SJSA1 (cell line): ENCODE measurements around the gene PLD5. TPM values are rescaled to one million over a fixed set of nuclear protein-coding genes. Genes with fewer than 3 reads are reported as not detected.

Experiments used
- DNase-seq, 2 experiments: peaks; one replicate each; pipeline ENCODE4 v3.0.0-alpha.2; 2015 to 2020; ENCODE audit warnings: low spot score in 2 of 2, low read depth in 1 of 2
- H3K27ac ChIP-seq: fragments of 250-450 bp; sonication (Bioruptor Pico); 2 replicates; pipeline ENCODE4 v1.5.1; 2020; ENCODE audit warnings: mild to moderate bottlenecking, moderate library complexity
- H3K27me3 ChIP-seq: fragments of 250-450 bp; sonication (Bioruptor Pico); replicated peaks from 2 replicates; pipeline ENCODE4 v1.5.1; 2020; ENCODE audit warnings: mild to moderate bottlenecking, moderate library complexity
- H3K36me3 ChIP-seq: fragments of 250-450 bp; sonication (Bioruptor Pico); 2 replicates; pipeline ENCODE4 v1.5.1; 2020; ENCODE audit warnings: mild to moderate bottlenecking
- H3K4me1 ChIP-seq: fragments of 250-450 bp; sonication (Bioruptor Pico); replicated peaks from 2 replicates; pipeline ENCODE4 v1.6.1; 2021; ENCODE audit warnings: mild to moderate bottlenecking
- H3K4me3 ChIP-seq: fragments of 250-450 bp; sonication (Bioruptor Pico); 2 replicates; pipeline ENCODE4 v1.5.1; 2020; ENCODE audit warnings: mild to moderate bottlenecking
- H3K9me3 ChIP-seq: fragments of 250-450 bp; sonication (Bioruptor Pico); replicated peaks from 2 replicates; pipeline ENCODE4 v1.5.1; 2020; ENCODE audit warnings: mild to moderate bottlenecking
- total RNA-seq: library from RNA; depleted of rRNA; stranded (reverse); fragments of >200 nt; shearing (Covaris generic); gene quantifications from 2 replicates; pipeline ENCODE4 v1.2.3, GENCODE V29; 2014; rRNA removed

PLD5 gene
- total RNA-seq = not detected in 2 replicates

GRCh38 chr1:242524571-242525359, at the start of gene PLD5:
TSS of gene PLD5 (minus strand) at chr1:242524697.
- no peak within 1 kb of the TSS for H3K4me3 ChIP-seq
- H3K9me3 ChIP-seq = no peaks in the 10 kb centered on the region
- DNase-seq = no peak

GRCh38 chr1:242569867-242570266, 45.4 kb upstream of the PLD5 start:
- Histone ChIP-seq H3K4me1 (peaks cover 9% of the 10 kb centered on the region), H3K4me3 (no peak overlapping the region), H3K36me3 (no peaks in the 10 kb centered on the region), H3K27ac (no peak overlapping the region), H3K27me3 (no peaks in the 10 kb centered on the region), H3K9me3 (no peaks in the 10 kb centered on the region; the same call in 1 of the 2 replicates)
- DNase-seq = no peak

More at GRCh38 chr1:242524571-242525359, at the start of gene PLD5:
- no peak within 1 kb of the TSS for H3K27ac ChIP-seq
- H3K27me3 ChIP-seq = peaks cover 44% of the 10 kb centered on the region
- peaks cover 4% of the 10 kb centered on the region for H3K4me1 ChIP-seq
- H3K36me3 ChIP-seq = no peaks in the 10 kb centered on the region

- no peak for DNase-seq
- Histone ChIP-seq H3K9me3 (no peaks in the 10 kb centered on the region; the same call in 1 of the 2 replicates), H3K4me3 (no peak overlapping the region), H3K27ac (no peak overlapping the region), H3K36me3 (no peaks in the 10 kb centered on the region), H3K4me1 (0 out of 2 replicates have a peak, but pooled peaks cover under 1% of the 10 kb centered on the region), H3K27me3 (no peaks in the 10 kb centered on the region)
These were observed 44.2 kb upstream of the PLD5 start for GRCh38 chr1:242568666-242569065.

- H3K4me1 ChIP-seq = no peaks in the 10 kb centered on the region
- H3K9me3 ChIP-seq = no peaks in the 10 kb centered on the region; the same call in 1 of the 2 replicates
- no peak overlapping the region for H3K27ac ChIP-seq
- H3K4me3 ChIP-seq = no peak overlapping the region
- DNase-seq = no peak
- H3K27me3 ChIP-seq = no peaks in the 10 kb centered on the region
- no peaks in the 10 kb centered on the region for H3K36me3 ChIP-seq
These were observed 43.1 kb upstream of the PLD5 start for GRCh38 chr1:242567596-242567995.

- no peak overlapping the region for H3K27ac ChIP-seq
- no peak for DNase-seq
- H3K4me1 ChIP-seq = no peaks in the 10 kb centered on the region
- H3K36me3 ChIP-seq = no peaks in the 10 kb centered on the region
- H3K4me3 ChIP-seq = no peak overlapping the region
- no peaks in the 10 kb centered on the region for H3K9me3 ChIP-seq
- 0 out of 2 replicates have a peak, but pooled peaks cover 6% of the 10 kb centered on the region for H3K27me3 ChIP-seq
These were observed 32.3 kb upstream of the PLD5 start for GRCh38 chr1:242556759-242557158.

GRCh38 chr1:242556276-242556675, 31.8 kb upstream of the PLD5 start:
- no peak overlapping the region for H3K4me3 ChIP-seq
- 0 out of 2 replicates have a peak, but pooled peaks cover 6% of the 10 kb centered on the region for H3K27me3 ChIP-seq
- no peaks in the 10 kb centered on the region for H3K36me3 ChIP-seq
- H3K27ac ChIP-seq = no peak overlapping the region
- H3K4me1 ChIP-seq = no peaks in the 10 kb centered on the region
- DNase-seq = no peak
- H3K9me3 ChIP-seq = no peaks in the 10 kb centered on the region

- no peak for DNase-seq
- Histone ChIP-seq H3K27me3 (0 out of 2 replicates have a peak, but pooled peaks cover 6% of the 10 kb centered on the region), H3K4me1 (no peaks in the 10 kb centered on the region), H3K9me3 (no peaks in the 10 kb centered on the region), H3K4me3 (no peak overlapping the region), H3K27ac (no peak overlapping the region), H3K36me3 (no peaks in the 10 kb centered on the region)
These were observed 30.1 kb upstream of the PLD5 start for GRCh38 chr1:242554577-242554976.

GRCh38 chr1:242546849-242547729, 22.6 kb upstream of the PLD5 start:
- H3K36me3 ChIP-seq = no peaks in the 10 kb centered on the region
- no peak for DNase-seq
- no peak overlapping the region for H3K27ac ChIP-seq
- 0 out of 2 replicates have a peak, but pooled peaks cover 3% of the 10 kb centered on the region for H3K27me3 ChIP-seq
- no peak overlapping the region for H3K4me3 ChIP-seq
- no peaks in the 10 kb centered on the region for H3K9me3 ChIP-seq
- H3K4me1 ChIP-seq = no peaks in the 10 kb centered on the region

GRCh38 chr1:242546441-242546840, 21.9 kb upstream of the PLD5 start:
- Histone ChIP-seq H3K27ac (no peak overlapping the region), H3K27me3 (0 out of 2 replicates have a peak, but pooled peaks cover 3% of the 10 kb centered on the region), H3K4me3 (no peak overlapping the region), H3K4me1 (no peaks in the 10 kb centered on the region), H3K36me3 (no peaks in the 10 kb centered on the region), H3K9me3 (no peaks in the 10 kb centered on the region)
- no peak for DNase-seq

GRCh38 chr1:242544071-242544470, 19.6 kb upstream of the PLD5 start:
- H3K4me3 ChIP-seq = no peak overlapping the region

GRCh38 chr1:242542271-242542670, 17.8 kb upstream of the PLD5 start:
- H3K27ac ChIP-seq = no peak overlapping the region
- H3K4me1 ChIP-seq = no peaks in the 10 kb centered on the region
- DNase-seq = no peak
- 0 out of 2 replicates have a peak, but pooled peaks cover under 1% of the 10 kb centered on the region for H3K27me3 ChIP-seq
- H3K4me3 ChIP-seq = no peak overlapping the region
- no peaks in the 10 kb centered on the region for H3K36me3 ChIP-seq
- no peaks in the 10 kb centered on the region for H3K9me3 ChIP-seq

More at GRCh38 chr1:242544071-242544470, 19.6 kb upstream of the PLD5 start:
- H3K27me3 ChIP-seq = 0 out of 2 replicates have a peak, but pooled peaks cover 3% of the 10 kb centered on the region
- H3K9me3 ChIP-seq = no peaks in the 10 kb centered on the region
- H3K27ac ChIP-seq = no peak overlapping the region
- no peaks in the 10 kb centered on the region for H3K36me3 ChIP-seq
- DNase-seq = no peak
- H3K4me1 ChIP-seq = no peaks in the 10 kb centered on the region

- Histone ChIP-seq H3K4me3 (no peak overlapping the region), H3K27ac (no peak overlapping the region), H3K27me3 (0 out of 2 replicates have a peak, but pooled peaks cover 3% of the 10 kb centered on the region), H3K36me3 (no peaks in the 10 kb centered on the region), H3K9me3 (no peaks in the 10 kb centered on the region), H3K4me1 (no peaks in the 10 kb centered on the region)
- no peak for DNase-seq
These were observed 11.5 kb upstream of the PLD5 start for GRCh38 chr1:242535986-242536385.

GRCh38 chr1:242534753-242535152, 10.3 kb upstream of the PLD5 start:
- DNase-seq = no peak
- Histone ChIP-seq H3K36me3 (no peaks in the 10 kb centered on the region), H3K27ac (no peak overlapping the region), H3K4me3 (no peak overlapping the region), H3K9me3 (no peaks in the 10 kb centered on the region), H3K4me1 (no peaks in the 10 kb centered on the region), H3K27me3 (0 out of 2 replicates have a peak, but pooled peaks cover 3% of the 10 kb centered on the region)
